Measurements from ENCODE around the gene MYO3B.

GRCh38 chr2:170694316-170694715, 516.4 kb downstream of the MYO3B start:
- no peak for TF ChIP-seq GATA2 (IDR thresholded peaks at IDR 0.05; ENCODE audit: low read depth, low read length)
- no peak for TF ChIP-seq GATA3 (IDR thresholded peaks at IDR 0.05; ENCODE audit: low read depth, low read length)
